ENCODE measurements around the gene YPEL5. TPM values are rescaled to one million over a fixed set of nuclear protein-coding genes. Genes with fewer than 3 reads are reported as not detected.
A peak's percentile ranks its signal among the peaks of the same experiment; 100 is the strongest.

Gene YPEL5
- polyA plus RNA-seq, 2 of the 4 experiments (the other 2 are of a cell fraction) = 45.6 to 89.6 TPM

DNA sequence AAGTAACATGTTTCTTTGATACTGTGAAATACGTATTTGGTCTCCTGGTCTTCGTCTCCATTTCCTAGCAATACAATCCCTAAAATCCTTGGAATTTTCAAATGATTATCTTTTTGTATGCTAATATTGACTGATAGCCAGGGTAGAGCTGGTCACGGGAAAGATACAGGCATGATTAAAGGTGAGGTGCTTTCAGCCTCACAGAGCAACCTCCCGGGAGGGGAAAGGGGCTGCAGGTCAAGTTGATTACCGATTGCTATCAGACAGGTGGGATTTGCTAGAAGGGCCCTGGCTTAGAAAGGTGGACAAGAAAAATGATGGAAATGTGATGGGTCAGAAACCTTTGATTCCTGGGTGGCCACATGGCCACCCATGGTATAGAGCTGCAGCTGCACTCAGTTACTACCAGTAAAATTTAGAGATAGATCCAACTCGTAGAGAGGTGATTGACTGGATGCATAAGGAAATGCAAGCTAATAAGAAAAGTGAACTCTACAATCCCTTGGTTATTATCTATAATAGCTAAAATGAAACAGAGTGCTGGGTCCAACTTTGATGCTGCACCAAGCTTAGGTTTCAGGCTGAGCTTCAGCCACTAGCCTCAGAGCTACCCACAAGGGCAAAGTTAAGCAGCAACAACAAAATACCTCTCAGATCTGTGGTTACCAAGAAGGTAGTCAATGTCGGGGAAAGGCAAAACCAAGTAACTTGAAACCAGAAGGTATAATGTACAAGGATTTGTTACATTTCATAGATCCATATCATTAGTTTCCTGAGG, 15.3 kb downstream of the YPEL5 start (continued):
- TF ChIP-seq, protein P1, sequence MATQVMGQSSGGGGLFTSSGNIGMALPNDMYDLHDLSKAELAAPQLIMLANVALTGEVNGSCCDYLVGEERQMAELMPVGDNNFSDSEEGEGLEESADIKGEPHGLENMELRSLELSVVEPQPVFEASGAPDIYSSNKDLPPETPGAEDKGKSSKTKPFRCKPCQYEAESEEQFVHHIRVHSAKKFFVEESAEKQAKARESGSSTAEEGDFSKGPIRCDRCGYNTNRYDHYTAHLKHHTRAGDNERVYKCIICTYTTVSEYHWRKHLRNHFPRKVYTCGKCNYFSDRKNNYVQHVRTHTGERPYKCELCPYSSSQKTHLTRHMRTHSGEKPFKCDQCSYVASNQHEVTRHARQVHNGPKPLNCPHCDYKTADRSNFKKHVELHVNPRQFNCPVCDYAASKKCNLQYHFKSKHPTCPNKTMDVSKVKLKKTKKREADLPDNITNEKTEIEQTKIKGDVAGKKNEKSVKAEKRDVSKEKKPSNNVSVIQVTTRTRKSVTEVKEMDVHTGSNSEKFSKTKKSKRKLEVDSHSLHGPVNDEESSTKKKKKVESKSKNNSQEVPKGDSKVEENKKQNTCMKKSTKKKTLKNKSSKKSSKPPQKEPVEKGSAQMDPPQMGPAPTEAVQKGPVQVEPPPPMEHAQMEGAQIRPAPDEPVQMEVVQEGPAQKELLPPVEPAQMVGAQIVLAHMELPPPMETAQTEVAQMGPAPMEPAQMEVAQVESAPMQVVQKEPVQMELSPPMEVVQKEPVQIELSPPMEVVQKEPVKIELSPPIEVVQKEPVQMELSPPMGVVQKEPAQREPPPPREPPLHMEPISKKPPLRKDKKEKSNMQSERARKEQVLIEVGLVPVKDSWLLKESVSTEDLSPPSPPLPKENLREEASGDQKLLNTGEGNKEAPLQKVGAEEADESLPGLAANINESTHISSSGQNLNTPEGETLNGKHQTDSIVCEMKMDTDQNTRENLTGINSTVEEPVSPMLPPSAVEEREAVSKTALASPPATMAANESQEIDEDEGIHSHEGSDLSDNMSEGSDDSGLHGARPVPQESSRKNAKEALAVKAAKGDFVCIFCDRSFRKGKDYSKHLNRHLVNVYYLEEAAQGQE (IDR thresholded peaks at IDR 0.05) = no peak
- TF ChIP-seq JUN (IDR thresholded peaks at IDR 0.05) (no peak), PHF8 (IDR thresholded peaks at IDR 0.05; ENCODE audit: borderline replicate concordance, low read depth) (no peak), ZNF302 (CRISPR knock-in tag; IDR thresholded peaks at IDR 0.05) (no peak)

DNA sequence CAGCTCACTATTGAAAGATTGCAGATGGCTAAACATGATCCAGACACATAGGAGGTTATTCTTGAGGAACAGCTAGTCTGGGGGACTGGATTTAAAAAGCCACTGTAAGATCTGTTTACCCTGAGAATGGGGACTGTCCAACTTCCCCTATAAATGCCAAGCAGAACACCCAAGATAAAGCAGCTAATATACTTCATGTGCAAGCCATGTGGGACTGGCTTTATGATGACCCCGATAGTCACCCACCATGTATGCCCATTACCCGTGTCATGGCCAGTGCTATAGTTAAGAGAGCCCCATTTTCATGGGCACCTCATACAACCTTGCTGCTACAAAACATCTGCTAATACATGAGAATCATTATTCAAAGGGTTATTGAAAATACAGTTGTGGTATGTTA, 16.0 kb downstream of the YPEL5 start:
- Histone ChIP-seq H3K9me3 (no peaks in the 10 kb centered on the region), H3K4me3 (no peak overlapping the region), H3K27ac (no peak overlapping the region), H3K4me2 (no peak overlapping the region), H3K4me1 (no peaks in the 10 kb centered on the region)
- POLR2A ChIA-PET = no interaction called here
- ATAC-seq (no peak), DNase-seq (ENCODE audit: low read depth in 1 of 2, low spot score in 1 of 2) (no peak), FAIRE-seq (no peak)
- WGBS (ENCODE audit: missing lambda C conversion rate) = 75% methylated on average over 2 of the region's 2 CpGs
- TF ChIP-seq FOXS1 (CRISPR knock-in tag; IDR thresholded peaks at IDR 0.05) (no peak), CBX2 (IDR thresholded peaks at IDR 0.05; ENCODE audit: borderline replicate concordance, low read depth) (no peak), JUNB (IDR thresholded peaks at IDR 0.05) (no peak), ZNF302 (CRISPR knock-in tag; IDR thresholded peaks at IDR 0.05) (no peak), POLR2AphosphoS2 (conservative IDR thresholded peaks at IDR 0.05; ENCODE audit: low read length) (0 out of 2 replicates have a peak, but pooled peaks have one; percentile 16), SREBF2 (IDR thresholded peaks at IDR 0.05) (no peak), MAFK (IDR thresholded peaks at IDR 0.05; ENCODE audit: partially characterized antibody) (no peak), FOSL2 (IDR thresholded peaks at IDR 0.05) (no peak), FOSL2 (CRISPR knock-in tag; IDR thresholded peaks at IDR 0.05) (no peak)
- CTCF ChIA-PET = interaction anchor here (7.6 to 11.8 kb wide), 3 partner anchors 12 to 549 kb away, joined by 149 to 460 read pairs (median 149); partner anchors contain the start of gene YPEL5

DNA sequence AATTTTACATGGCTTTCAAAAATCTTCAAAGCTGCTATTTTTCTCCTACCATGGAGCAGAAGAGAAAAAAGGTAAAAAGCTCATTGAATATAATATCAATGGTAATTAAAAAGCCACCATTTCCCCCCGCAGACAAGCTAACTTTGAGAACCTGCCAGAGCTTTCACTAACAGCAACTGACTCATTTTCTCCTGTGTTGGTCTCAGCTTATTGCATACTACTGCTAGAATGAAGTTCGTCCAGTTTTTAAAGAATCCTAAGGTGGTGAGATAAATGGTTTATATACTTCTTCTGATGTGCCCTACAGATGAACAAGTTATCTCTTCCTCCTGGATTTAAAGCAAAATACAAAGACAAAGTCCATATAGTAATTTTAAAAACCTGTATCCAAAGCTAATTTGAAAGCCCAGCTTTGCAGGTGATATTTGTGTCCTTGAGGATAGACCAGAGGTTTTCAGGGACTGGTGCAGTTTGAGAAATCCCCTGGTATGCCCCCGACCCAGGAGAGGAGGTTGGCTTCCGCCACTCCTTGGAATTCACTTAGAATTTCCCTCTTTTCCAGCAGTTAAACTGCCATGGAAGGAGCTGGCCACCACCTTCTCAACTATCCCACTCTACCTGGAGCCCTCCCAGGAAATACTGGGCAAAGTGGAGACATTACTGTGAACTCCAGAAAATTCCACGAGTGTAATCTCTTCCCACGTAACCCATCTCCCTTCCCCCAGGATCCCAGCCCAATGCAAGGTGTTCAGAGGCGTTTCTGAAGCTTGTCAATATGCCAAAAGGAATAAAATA, 17.5 kb downstream of the YPEL5 start:
- DNase-seq (ENCODE audit: low read depth in 1 of 2, low spot score in 1 of 2) = no peak
- CTCF ChIA-PET = interaction anchor here (0.6 to 11.8 kb wide), 83 partner anchors 10 to 1170 kb away, joined by 3 to 460 read pairs (median 4); partner anchors contain the start of genes GALNT14, LBH and YPEL5
- H3K4me3 ChIP-seq = no peak overlapping the region

More for the DNA sequence above, 17.5 kb downstream of the YPEL5 start:
- Histone ChIP-seq H3K4me2 (peak overlapping the region; percentile 18; the same call in 1 of the 3 replicates), H3K4me1 (no peaks in the 10 kb centered on the region), H3K27ac (peak overlapping the region in 1 of 2 experiments; percentile 31; a peak in 2 of 6 replicates), H3K9me3 (no peaks in the 10 kb centered on the region)
- TF ChIP-seq KDM5A (IDR thresholded peaks at IDR 0.05) = no peak
- TF ChIP-seq ZC3H11A (IDR thresholded peaks at IDR 0.05) = no peak
- TF ChIP-seq TP53 (CRISPR knock-in tag; IDR thresholded peaks at IDR 0.05) = no peak
- TF ChIP-seq POLR2AphosphoS2 (conservative IDR thresholded peaks at IDR 0.05; ENCODE audit: low read length) = no peak
- TF ChIP-seq CHD2 (IDR thresholded peaks at IDR 0.05; ENCODE audit: low read length, partially characterized antibody) = no peak
- TF ChIP-seq EP300 (IDR thresholded peaks at IDR 0.05) = no peak
- TF ChIP-seq KDM1A (IDR thresholded peaks at IDR 0.05; ENCODE audit: low read depth) = no peak
- no peak for TF ChIP-seq FOSB (CRISPR knock-in tag; IDR thresholded peaks at IDR 0.05)
- TF ChIP-seq RFX5 (IDR thresholded peaks at IDR 0.05) = no peak
- no peak for TF ChIP-seq HOXB5 (CRISPR knock-in tag; IDR thresholded peaks at IDR 0.05)
- no peak for TF ChIP-seq CBX2 (IDR thresholded peaks at IDR 0.05; ENCODE audit: borderline replicate concordance, low read depth)
- TF ChIP-seq, protein P2, sequence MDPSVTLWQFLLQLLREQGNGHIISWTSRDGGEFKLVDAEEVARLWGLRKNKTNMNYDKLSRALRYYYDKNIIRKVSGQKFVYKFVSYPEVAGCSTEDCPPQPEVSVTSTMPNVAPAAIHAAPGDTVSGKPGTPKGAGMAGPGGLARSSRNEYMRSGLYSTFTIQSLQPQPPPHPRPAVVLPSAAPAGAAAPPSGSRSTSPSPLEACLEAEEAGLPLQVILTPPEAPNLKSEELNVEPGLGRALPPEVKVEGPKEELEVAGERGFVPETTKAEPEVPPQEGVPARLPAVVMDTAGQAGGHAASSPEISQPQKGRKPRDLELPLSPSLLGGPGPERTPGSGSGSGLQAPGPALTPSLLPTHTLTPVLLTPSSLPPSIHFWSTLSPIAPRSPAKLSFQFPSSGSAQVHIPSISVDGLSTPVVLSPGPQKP (IDR thresholded peaks at IDR 0.05; ENCODE audit: low read depth, low read length) = no peak
- TF ChIP-seq TFCP2L1 (CRISPR knock-in tag; IDR thresholded peaks at IDR 0.05) = no peak
- TF ChIP-seq EHMT2 (IDR thresholded peaks at IDR 0.05; ENCODE audit: low read depth) = no peak
- TF ChIP-seq RNF2 (IDR thresholded peaks at IDR 0.05; ENCODE audit: borderline replicate concordance, low read depth) = no peak
- no peak for TF ChIP-seq RAD21 (conservative IDR thresholded peaks at IDR 0.05 in 1 of 2, IDR thresholded peaks at IDR 0.05 in 1 of 2)
- TF ChIP-seq NR3C1 (IDR thresholded peaks at IDR 0.05) = no peak
- TF ChIP-seq SREBF2 (IDR thresholded peaks at IDR 0.05) = no peak
- no peak for FAIRE-seq
- POLR2A ChIA-PET = interaction anchor here (0.7 to 1.9 kb wide), 6 partner anchors 17 to 547 kb away, joined by 3 to 12 read pairs (median 8); partner anchors contain the start of gene YPEL5
- peak; percentile 21 to 29; a peak in 4 of 6 replicates for ATAC-seq
- WGBS (ENCODE audit: missing lambda C conversion rate) = 24% methylated on average over 7 of the region's 7 CpGs
